ENCODE measurements around the gene SH3RF3.

SH3RF3 gene

DNA sequence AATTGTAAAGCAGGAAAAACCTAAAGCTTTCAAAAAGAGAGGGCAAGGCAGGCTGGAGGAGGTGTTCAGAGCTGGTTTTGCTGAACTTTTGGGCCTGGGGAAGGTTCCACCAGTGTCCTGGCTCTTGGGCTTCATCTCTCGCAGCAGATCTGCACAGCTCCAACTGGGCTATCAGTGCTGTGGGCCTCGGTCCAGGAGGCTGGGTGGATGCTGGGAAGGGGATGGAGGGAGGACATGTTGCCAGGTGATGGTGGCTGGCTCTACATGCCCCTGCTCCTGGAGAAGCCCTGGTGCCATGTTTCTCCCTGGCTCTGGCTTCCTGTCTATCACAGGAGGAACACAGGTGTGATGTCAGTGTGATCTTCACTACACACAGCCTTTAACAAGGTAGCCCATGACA, 187.1 kb downstream of the SH3RF3 start:
- no peak for DNase-seq (ENCODE audit: low read depth, low spot score)
- TF ChIP-seq, protein P1, sequence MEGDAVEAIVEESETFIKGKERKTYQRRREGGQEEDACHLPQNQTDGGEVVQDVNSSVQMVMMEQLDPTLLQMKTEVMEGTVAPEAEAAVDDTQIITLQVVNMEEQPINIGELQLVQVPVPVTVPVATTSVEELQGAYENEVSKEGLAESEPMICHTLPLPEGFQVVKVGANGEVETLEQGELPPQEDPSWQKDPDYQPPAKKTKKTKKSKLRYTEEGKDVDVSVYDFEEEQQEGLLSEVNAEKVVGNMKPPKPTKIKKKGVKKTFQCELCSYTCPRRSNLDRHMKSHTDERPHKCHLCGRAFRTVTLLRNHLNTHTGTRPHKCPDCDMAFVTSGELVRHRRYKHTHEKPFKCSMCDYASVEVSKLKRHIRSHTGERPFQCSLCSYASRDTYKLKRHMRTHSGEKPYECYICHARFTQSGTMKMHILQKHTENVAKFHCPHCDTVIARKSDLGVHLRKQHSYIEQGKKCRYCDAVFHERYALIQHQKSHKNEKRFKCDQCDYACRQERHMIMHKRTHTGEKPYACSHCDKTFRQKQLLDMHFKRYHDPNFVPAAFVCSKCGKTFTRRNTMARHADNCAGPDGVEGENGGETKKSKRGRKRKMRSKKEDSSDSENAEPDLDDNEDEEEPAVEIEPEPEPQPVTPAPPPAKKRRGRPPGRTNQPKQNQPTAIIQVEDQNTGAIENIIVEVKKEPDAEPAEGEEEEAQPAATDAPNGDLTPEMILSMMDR (IDR thresholded peaks at IDR 0.05; ENCODE audit: insufficient read depth, low read length, missing control alignments): no peak
- no peak overlapping the region for H3K4me3 ChIP-seq (ENCODE audit: low read depth, low read length)
- POLR2A ChIA-PET: no interaction called here
- CTCF ChIA-PET: no interaction called here

GRCh38 chr2:109317471-109318095, 188.6 kb downstream of the SH3RF3 start:
- ChIA-PET POLR2A (no interaction called here), CTCF (interaction anchor here (1.0 kb wide), 1 partner anchor 13 kb away, joined by 3 read pairs; no protein-coding TSS in a partner anchor)
- no peak for DNase-seq (ENCODE audit: low read depth, low spot score)
- H3K4me3 ChIP-seq (ENCODE audit: low read depth, low read length): no peak overlapping the region
- TF ChIP-seq, protein P1 (IDR thresholded peaks at IDR 0.05; ENCODE audit: insufficient read depth, low read length, missing control alignments): no peak

DNA sequence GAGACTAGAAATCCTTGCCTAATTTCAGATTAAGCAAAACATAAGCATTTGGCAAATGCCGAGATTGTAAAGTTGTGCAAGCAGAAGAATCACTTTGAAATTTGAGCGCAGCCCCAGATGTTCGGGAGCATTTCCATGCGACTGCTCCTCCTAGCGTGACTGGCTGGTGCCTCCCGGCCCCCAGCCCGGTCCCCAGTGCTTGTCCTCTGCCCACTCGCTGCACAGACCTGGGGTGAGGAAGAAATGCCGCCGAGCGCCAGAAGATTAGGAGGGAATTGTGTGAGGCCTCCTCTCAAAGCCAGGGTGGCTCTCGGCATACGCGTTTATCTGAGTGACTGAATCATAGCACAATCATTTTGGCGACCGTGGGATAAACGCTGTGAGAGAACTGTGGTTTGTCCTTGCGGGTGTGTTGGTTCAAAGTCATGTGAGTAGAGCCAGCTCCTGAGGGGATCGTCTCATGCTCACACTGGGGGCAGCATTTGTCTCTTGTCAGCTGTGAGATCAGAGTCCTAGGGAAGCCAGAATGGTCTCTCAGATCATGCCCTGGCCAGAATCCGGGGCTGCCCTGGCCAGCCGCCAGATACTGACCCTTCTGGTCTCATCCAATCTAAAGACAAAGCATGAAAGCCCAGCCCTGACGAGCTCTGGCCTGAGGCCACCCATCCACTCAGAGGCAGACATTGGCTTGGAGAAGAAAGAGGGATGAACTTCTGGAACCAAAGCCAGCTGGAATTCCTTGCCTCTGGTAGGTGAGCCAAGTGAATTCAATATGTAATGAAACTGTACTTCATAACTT, 189.3 kb downstream of the SH3RF3 start:
- TF ChIP-seq, protein P1 (IDR thresholded peaks at IDR 0.05; ENCODE audit: insufficient read depth, low read length, missing control alignments): peak; percentile 32
- ChIA-PET CTCF (interaction anchor here (0.7 to 1.7 kb wide), 4 partner anchors 27 to 404 kb away, joined by 3 to 5 read pairs (median 4); no protein-coding TSS in a partner anchor), POLR2A (interaction anchor here (0.5 to 1.8 kb wide), 2 partner anchors 14 to 89 kb away, joined by 3 to 9 read pairs; no protein-coding TSS in a partner anchor)
- peak; percentile 69 for DNase-seq (ENCODE audit: low read depth, low spot score)
- peak overlapping the region; percentile 42 for H3K4me3 ChIP-seq (ENCODE audit: low read depth, low read length)

DNA sequence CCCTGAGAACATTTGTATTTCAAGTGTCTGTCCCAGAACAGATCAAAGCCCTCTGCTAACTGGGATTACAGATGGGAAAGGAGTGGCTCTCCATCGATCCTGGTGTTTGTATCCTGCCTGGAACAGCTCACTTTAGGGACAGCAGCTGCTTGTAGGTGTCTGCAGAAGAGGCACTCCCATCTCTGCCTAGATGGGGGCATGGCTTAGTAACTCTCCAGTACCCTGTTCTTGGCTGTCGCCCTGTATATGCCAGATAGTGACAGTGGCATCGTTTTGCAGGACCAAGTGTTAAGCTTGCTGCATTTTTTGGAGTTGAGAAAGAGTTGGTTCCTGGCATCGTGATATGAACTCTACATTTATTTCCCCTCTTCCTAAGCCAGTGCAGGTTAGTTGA, 189.9 kb downstream of the SH3RF3 start:
- H3K4me3 ChIP-seq (ENCODE audit: low read depth, low read length): no peak overlapping the region; the same call in 1 of the 2 replicates
- TF ChIP-seq, protein P1 (IDR thresholded peaks at IDR 0.05; ENCODE audit: insufficient read depth, low read length, missing control alignments): no peak
- ChIA-PET CTCF (interaction anchor here (0.7 to 1.7 kb wide), 4 partner anchors 28 to 405 kb away, joined by 3 to 5 read pairs (median 4); no protein-coding TSS in a partner anchor), POLR2A (interaction anchor here (0.5 to 1.8 kb wide), 2 partner anchors 13 to 90 kb away, joined by 3 to 9 read pairs; no protein-coding TSS in a partner anchor)
- no peak for DNase-seq (ENCODE audit: low read depth, low spot score)

- TF ChIP-seq, protein P1 (IDR thresholded peaks at IDR 0.05; ENCODE audit: insufficient read depth, low read length, missing control alignments): no peak
- ChIA-PET CTCF (interaction anchor here (0.9 to 1.0 kb wide), 3 partner anchors 12 to 195 kb away, joined by 3 to 4 read pairs (median 3); no protein-coding TSS in a partner anchor), POLR2A (no interaction called here)
- no peak for DNase-seq (ENCODE audit: low read depth, low spot score)
- H3K4me3 ChIP-seq (ENCODE audit: low read depth, low read length): no peak overlapping the region
These were observed 191.4 kb downstream of the SH3RF3 start for GRCh38 chr2:109320195-109320922.

Measured in AG04449 (cell line).